Endothelial cell (in vitro differentiated cells): Measurements from ENCODE around the gene LMOD1. TPM values are rescaled to one million over a fixed set of nuclear protein-coding genes. Genes with fewer than 3 reads are reported as not detected.
A peak's percentile ranks its signal among the peaks of the same experiment; 100 is the strongest.

Source experiments
- DNase-seq: peaks from one replicate; pipeline ENCODE4 v3.0.0; 2021; ENCODE audit warnings: low spot score
- H3K27ac Mint-ChIP-seq: one replicate; pipeline ENCODE4 v1.8.0; 2021; ENCODE audit warnings: mixed read lengths, inconsistent platforms; ENCODE audit not compliant: unreplicated experiment
- H3K27me3 Mint-ChIP-seq: one replicate; pipeline ENCODE4 v1.8.0; 2021; ENCODE audit warnings: mild to moderate bottlenecking, moderate library complexity, mixed read lengths, inconsistent platforms; ENCODE audit not compliant: unreplicated experiment
- H3K36me3 Mint-ChIP-seq: one replicate; pipeline ENCODE4 v1.8.0; 2021; ENCODE audit warnings: mild to moderate bottlenecking, low read depth, mixed read lengths, inconsistent platforms; ENCODE audit not compliant: unreplicated experiment
- H3K4me1 Mint-ChIP-seq: one replicate; pipeline ENCODE4 v1.8.0; 2021; ENCODE audit warnings: mild to moderate bottlenecking, mixed read lengths, inconsistent platforms; ENCODE audit not compliant: unreplicated experiment
- H3K4me3 Mint-ChIP-seq: one replicate; pipeline ENCODE4 v1.8.0; 2021; ENCODE audit warnings: mild to moderate bottlenecking, mixed read lengths, inconsistent platforms; ENCODE audit not compliant: unreplicated experiment
- H3K9me3 Mint-ChIP-seq: one replicate; pipeline ENCODE4 v1.8.0; 2021; ENCODE audit warnings: mixed read lengths, inconsistent platforms; ENCODE audit not compliant: unreplicated experiment
- total RNA-seq: library from RNA; stranded (reverse); fragmentation: NEBNext Ultra II Directional; extraction: Animal tissue kit (Norgen Biotek cat#: 25700); gene quantifications from one replicate; pipeline ENCODE4 v1.2.1, GENCODE V29; 2021; ENCODE audit not compliant: unreplicated experiment
- TF ChIP-seq, protein P1 (sequence below): fragments of 200-600 bp; sonication (generic); IDR thresholded peaks from one replicate; pipeline ENCODE4 v1.5.0; 2021; ENCODE audit warnings: antibody characterized with exemption; ENCODE audit not compliant: unreplicated experiment

LMOD1 gene
- total RNA-seq, 1 donor from 2014 or later: not detected

DNA sequence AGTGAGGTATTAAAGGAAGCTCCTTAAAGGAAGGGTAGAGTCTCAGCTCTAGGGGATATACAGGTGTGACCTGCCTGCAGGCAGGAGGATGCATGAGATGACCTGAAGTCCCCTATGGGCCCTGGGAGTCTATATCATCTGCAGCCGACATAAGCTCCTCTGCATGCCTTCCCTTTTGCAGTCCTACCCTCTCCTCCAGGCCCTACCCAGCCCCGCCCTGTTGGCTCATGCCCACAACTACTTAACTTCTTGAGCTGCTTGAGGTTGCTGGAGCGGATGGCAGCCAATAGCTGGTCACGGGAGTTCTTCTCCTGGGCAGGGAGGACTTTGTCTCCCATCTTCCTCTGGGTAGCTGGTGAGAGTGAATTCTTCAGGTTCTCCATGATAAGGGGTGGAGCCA is 47.4 kb downstream of the LMOD1 start:
- peaks cover 3% of the 10 kb centered on the region for H3K4me1 Mint-ChIP-seq
- no peak for DNase-seq
- no peaks in the 10 kb centered on the region for H3K36me3 Mint-ChIP-seq
- peaks cover 10% of the 10 kb centered on the region for H3K27me3 Mint-ChIP-seq
- no peak overlapping the region for H3K4me3 Mint-ChIP-seq
- TF ChIP-seq, protein P1, sequence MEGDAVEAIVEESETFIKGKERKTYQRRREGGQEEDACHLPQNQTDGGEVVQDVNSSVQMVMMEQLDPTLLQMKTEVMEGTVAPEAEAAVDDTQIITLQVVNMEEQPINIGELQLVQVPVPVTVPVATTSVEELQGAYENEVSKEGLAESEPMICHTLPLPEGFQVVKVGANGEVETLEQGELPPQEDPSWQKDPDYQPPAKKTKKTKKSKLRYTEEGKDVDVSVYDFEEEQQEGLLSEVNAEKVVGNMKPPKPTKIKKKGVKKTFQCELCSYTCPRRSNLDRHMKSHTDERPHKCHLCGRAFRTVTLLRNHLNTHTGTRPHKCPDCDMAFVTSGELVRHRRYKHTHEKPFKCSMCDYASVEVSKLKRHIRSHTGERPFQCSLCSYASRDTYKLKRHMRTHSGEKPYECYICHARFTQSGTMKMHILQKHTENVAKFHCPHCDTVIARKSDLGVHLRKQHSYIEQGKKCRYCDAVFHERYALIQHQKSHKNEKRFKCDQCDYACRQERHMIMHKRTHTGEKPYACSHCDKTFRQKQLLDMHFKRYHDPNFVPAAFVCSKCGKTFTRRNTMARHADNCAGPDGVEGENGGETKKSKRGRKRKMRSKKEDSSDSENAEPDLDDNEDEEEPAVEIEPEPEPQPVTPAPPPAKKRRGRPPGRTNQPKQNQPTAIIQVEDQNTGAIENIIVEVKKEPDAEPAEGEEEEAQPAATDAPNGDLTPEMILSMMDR: no peak
- no peaks in the 10 kb centered on the region for H3K9me3 Mint-ChIP-seq
- H3K27ac Mint-ChIP-seq: no peak overlapping the region

DNA sequence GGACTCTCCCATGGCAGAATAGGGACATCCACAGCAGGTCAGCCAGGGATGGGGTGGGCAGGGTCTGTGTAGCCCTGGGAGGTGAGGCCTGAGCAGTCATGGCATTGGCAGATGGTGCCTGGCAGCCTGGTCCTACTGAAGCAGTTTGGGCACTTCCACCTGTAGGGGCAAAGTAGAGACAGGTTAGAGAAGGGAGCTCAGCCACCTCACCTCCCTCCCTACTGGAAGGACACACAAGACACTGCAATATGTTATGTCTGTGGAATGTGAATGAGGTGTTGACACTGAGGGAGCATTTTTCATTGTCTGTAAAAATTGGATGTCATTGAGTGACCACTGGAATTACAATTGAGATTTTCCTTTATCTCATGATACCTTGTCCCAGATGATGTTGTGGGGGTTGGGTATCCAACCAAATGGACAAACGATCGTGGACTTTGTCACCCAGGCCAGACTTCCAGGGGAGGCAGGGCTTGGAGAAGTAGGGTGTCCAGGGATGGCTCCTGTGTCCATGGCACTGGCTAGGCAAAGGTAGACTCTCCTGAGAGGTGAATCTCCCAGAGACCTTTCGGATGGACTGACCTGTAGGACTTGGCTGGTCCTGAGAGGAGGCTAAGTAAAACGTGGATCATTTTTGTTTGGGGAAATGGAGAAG is 48.0 kb downstream of the LMOD1 start:
- TF ChIP-seq, protein P1: no peak
- Mint-ChIP-seq H3K4me1 (peaks cover 3% of the 10 kb centered on the region), H3K4me3 (no peak overlapping the region), H3K27ac (no peak overlapping the region), H3K36me3 (no peaks in the 10 kb centered on the region), H3K9me3 (no peaks in the 10 kb centered on the region), H3K27me3 (peaks cover 12% of the 10 kb centered on the region)
- no peak for DNase-seq

DNA sequence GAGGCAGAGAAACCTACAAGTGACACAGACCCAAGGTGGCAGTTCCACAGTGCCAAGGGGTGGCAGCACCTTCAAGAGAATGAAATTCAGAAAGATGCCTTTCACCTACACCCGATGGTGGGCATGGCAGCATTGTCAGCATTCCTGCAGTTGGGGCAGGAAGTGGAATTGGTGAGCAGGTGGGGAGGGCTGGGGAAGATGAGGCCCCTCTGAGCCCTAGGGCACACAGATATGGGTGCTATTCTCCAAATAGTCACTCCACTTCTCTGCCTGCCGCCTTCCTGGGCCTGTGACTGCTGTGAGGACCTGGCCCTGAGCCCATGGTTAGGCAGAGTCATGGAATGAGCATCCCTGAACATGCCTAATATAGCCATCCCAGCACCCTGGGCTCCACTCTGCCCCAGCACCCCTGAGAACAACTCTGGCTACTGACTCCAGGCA is 49.4 kb downstream of the LMOD1 start:
- TF ChIP-seq, protein P1: no peak
- Mint-ChIP-seq H3K27ac (no peak overlapping the region), H3K4me3 (no peak overlapping the region), H3K4me1 (peaks cover 3% of the 10 kb centered on the region), H3K27me3 (peaks cover 14% of the 10 kb centered on the region), H3K36me3 (no peaks in the 10 kb centered on the region), H3K9me3 (no peaks in the 10 kb centered on the region)
- no peak for DNase-seq

DNA sequence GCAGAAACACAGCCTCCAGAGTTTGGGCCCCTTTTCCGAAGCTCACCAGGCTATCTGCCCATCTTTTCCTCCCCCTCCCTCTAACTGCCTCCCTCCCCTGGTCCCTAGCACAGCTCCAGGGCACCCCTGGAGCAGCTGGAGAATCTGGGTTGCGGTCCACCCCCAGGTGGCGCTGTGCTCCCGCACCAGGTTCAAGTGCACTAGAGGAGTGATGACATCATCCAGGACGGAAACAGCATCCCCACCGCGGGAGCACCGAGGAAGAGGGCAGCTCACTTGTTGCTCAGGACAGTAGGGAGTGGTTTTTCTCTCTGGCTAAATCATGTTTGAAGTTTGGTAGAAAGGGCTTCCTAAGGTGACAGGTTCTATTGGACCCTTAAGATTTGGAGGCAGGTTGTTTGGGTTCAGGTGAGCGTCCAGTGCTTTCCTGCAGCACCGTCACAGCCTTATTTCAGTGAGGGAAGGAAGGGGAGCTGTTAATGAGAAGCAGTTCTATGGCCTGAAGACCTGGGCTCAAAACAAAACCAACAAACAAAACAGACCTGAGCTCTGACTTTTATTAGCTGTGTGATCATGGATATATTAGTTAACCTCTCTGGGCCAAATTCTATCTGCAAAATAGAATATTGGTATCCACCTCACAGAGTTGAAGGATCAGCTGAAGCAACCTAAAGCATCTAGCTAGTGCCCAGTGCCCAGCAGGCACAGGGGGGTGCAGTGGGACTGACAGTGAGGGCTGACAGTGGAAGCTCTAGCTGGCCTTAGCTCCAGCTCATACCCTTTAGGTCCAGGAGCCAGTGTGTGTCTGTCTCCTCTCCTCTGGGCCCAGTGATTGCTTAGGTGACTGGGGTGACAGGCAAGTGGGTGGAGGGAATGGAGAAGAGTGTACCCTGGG is 50.2 kb downstream of the LMOD1 start:
- no peaks in the 10 kb centered on the region for H3K36me3 Mint-ChIP-seq
- peak; percentile 86 for DNase-seq

More for the DNA sequence above, 50.2 kb downstream of the LMOD1 start:
- H3K4me1 Mint-ChIP-seq: peaks cover 3% of the 10 kb centered on the region
- no peak overlapping the region for H3K4me3 Mint-ChIP-seq
- peaks cover 14% of the 10 kb centered on the region for H3K27me3 Mint-ChIP-seq
- TF ChIP-seq, protein P1: peak; percentile 93
- H3K9me3 Mint-ChIP-seq: no peaks in the 10 kb centered on the region
- no peak overlapping the region for H3K27ac Mint-ChIP-seq
